ENCODE measurements around the gene TRHDE.
"Not testable (repeated sequence)": the region's sequence is repeated elsewhere in the genome, so short reads cannot be mapped to it uniquely, and the experiment has no call there.

TRHDE gene

GRCh38 chr12:72448805-72449204 is 176.6 kb downstream of the TRHDE start:
- DNase-seq = no peak

- no peak for DNase-seq
Observed at GRCh38 chr12:72453066-72453465, 180.9 kb downstream of the TRHDE start.

DNA sequence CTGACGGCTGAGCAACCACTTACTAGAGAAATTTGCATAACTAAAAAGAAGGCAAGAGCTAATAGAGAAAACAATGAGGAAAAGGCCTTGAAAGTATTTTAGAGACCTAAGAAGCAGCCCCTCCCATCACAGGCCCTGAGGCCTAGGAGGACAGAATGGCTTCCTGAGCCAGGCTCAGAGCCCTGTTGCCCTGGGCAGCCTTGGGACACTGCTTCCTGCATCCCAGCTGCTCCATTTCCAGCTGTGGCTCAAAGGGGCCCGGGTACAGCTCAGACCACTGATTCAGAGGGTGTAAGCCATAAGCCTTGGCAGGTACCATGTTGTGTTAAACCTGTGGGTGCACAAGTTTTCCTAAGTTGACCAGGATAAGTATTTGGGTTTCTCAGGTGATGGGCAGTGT is 181.4 kb downstream of the TRHDE start:
- DNase-seq = no peak

- no peak for DNase-seq
Observed at GRCh38 chr12:72464471-72464870, 192.3 kb downstream of the TRHDE start.

- DNase-seq = no peak
Observed at GRCh38 chr12:72465155-72465554, 193.0 kb downstream of the TRHDE start.

- no peak for DNase-seq
Observed at GRCh38 chr12:72465940-72466630, 193.9 kb downstream of the TRHDE start.

DNA sequence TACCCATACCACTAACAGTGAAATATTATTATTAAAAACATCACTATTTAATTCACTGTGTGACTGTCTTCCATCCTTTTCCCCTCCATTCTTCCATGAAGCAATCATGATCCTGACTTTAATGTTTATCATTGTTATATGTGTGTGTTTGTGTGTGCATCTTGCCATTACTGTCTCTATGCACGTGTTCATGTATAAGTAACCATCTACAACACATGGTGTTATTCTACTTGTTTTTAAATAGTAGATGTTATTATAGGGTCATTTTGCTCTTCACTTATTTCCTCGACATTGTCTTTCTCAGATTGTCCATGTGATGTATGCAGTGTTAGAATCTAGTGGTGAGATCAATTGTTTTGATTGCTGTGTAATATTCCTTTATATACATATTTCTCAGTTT is 195.8 kb downstream of the TRHDE start:
- DNase-seq = no peak

DNA sequence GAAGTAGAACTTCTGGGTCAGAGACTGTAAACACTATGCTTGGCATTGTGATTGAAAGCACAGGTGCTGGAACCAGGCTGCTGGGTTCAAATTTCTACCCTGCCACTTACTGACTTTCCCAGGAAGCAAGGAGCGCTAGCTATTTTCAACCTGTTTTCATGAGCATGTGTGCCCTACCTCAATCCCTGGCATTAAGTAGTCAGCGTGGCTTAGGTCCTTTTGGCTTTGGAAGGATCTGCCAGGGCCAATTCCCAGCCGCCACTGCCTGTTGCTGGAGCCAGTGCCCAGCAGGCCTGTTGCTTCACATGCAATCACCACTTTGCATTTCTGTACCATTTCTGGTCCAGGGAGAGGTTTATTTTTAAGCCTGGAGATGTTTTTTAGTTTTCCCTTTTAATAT is 196.3 kb downstream of the TRHDE start:
- no peak for DNase-seq

DNA sequence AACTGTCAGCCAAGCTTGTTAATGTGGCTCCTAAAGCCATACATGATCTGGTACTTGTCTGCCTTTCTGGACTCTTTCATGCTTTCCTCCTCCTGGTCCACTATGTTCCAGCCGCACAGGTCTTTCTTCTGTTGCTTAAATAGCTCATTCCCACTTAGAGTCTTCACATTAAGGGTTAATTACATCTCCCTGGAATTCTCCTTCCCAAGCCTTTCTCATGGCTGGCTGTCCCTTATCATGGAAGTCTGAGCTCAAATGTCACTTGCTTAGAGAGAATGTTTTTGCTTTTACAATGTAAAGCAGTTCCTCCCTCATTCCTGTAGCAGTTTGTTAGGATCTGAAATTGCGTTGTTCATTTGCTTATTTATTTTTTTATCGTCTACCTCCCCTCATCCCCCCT is 199.6 kb downstream of the TRHDE start:
- no peak for DNase-seq

DNA sequence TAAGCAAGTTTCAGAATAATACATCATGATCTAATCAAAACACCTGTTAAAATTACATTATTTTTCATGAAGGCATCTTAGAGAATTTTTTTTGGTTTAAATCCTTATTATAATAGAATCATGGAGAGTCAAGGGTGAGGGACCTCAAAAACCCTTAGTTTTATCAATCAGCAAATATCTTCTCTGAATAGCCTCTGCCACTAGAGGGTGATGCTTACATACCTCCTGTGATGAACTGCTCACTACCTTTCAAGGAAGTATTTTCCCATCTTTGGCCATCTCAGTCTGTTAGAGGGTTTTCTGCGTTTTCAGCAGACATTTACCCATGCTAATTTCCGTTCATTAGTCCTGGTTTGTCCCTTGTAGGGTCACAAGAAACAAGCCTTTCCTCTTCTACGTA is 200.2 kb downstream of the TRHDE start:
- DNase-seq = no peak

DNA sequence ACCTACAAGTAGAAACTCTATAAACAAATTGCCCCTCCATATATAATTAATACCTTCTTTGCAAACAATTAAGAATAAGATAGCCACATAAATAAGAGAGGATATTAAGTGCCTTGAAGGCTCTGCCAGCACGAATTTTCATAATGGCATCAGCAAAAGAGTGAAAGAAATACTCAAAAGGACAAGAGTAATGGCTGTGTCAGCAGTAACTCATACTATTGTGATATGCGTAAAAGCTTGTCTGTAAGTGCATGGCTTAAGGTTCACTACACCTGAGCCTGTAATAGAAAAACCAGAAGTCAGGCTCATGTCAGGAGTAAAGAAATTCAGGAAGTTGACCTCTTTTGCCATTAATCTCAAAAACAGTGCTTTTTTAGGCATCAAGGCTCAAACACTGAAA is 204.1 kb downstream of the TRHDE start:
- no peak for DNase-seq

GRCh38 chr12:72485017-72485701 is 213.0 kb downstream of the TRHDE start:
- no peak for DNase-seq

DNA sequence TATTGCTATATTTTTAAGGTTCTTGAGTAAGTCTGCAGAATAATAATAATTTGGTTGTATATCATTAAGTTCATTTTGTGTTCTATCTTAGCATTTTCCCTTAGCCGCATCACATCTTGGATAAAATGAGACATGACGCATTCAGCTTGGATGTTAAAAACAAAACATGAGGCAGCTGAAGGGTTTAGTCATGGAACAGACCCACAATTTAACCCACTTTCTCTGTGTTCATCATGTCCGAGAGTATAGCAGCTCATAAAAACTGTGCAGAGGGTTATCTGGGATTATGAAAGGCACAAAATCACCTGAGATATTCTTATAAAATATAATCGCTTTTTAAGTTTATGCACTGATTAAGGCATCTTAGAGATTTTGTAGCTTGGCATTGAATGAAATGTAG is 219.3 kb downstream of the TRHDE start:
- no peak for DNase-seq

- no peak for DNase-seq
Observed at GRCh38 chr12:72493407-72493806, 221.2 kb downstream of the TRHDE start.

DNA sequence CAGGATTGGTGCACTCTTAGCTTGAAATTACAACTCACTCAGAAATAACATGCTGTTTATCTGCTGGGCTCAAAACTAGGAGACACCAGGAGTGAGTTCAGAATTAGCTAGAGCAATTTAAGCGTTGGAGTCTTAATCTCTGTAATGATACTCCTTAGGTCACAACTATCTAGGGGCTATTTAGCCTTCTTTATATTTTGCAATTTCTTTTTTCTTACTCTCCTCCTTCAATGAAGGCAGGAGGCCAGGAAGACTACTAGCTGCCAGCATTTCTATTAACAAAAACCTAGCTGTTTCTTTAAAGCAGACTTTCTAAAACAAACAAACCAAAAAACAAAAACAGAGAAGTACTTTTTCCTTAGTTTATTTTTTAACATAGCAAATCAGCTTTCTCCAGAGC is 226.2 kb downstream of the TRHDE start:
- no peak for DNase-seq

DNA sequence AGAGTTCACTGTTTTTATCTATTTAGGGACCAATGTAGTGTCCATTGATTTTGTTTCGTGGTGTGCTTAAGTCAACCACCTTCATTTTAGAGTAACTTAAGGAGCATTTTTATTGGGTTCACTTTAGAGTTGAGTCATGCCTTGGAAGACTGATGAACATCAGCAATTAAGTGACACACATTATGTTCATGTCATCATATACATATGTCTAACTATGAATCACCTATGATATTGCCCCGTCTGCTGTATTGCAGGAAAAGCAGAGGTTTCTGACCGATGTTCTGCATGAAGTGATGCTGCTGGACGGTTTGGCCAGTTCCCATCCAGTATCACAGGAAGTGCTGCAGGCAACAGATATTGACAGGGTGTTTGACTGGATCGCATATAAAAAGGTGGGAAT is 227.1 kb downstream of the TRHDE start:
- DNase-seq = no peak

DNA sequence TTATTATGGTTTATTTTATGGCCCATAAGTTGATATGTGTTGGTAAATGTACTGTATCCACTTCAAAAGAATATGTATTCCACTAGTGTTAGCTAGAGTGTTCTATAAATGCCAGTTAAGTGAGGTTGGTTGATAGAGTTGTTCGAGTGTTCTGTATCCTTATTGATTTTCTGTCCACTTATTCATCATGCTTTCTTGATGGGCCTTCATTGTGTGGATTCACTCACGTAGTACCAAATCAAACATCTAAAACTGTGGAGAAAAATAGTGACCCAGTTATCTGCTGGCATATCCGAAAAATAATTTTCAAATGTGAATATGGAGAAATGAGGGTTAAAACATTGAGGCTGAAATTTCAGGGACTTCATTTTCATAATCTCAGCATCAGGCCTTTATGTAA is 230.4 kb downstream of the TRHDE start:
- no peak for DNase-seq

DNA sequence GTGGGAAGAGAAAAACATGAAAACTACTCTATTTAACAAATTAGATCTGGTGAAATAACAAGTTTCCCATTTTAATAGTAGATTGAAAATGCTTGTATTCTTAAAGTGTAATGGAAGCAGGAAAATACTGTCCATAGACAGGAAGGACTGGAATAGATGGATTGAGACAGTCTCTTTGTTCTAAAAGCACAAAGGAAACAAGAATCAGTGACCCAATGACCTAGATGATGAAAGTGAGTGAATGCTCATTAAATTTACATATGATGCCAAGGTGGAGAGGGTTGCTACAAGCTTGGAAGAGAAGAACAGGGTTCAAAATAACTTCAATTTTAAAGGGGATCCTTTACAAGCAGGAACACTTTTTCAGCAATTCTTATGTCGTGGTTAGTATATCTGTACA is 233.1 kb downstream of the TRHDE start:
- DNase-seq = no peak

DNA sequence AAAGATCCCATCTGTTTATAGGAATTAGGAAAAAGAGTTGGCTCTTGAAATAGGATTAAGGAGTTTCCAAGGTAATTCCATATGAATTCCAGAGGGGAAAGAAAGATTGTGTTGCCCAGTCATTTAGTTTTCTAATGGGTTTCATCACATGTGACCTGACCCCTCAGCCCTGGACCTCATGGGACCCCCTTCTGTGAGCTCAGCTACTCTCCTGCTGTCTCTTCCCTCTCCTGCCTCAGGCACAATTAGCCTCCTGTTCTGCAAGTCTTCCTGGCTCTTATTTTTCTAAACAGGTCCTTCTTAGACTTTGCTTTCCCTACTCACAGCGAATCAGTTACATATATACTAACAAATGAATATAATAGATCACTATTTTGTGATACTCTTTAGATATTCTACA is 237.7 kb downstream of the TRHDE start:
- DNase-seq = no peak

DNA sequence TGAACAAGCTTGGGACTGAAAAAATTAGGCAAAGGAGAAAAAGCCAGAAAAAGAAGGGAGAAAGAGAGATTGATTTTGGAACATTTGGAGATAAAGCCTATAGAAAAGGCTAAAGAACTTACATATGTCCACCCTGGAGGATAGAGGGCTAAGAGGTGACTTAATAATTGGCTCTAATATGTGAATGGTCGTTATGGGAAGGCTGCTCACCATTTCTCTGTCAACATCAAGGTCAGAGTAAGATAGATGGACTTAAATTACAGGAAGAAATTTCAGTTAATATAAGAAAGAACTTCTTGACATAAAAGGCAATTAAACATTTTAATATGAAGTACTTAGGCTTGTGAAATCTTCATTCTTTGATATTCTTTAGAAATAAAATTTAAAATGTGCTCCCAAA is 238.6 kb downstream of the TRHDE start:
- DNase-seq = no peak

GRCh38 chr12:72511498-72511897 is 239.3 kb downstream of the TRHDE start:
- DNase-seq = no peak

GRCh38 chr12:72511906-72512305 is 239.7 kb downstream of the TRHDE start:
- DNase-seq = no peak

- DNase-seq = not testable (repeated sequence)
Observed at GRCh38 chr12:72520044-72520678, 248.0 kb downstream of the TRHDE start.

- DNase-seq = no peak
Observed at GRCh38 chr12:72521326-72521725, 249.2 kb downstream of the TRHDE start.

Data from stimulated activated naive CD4-positive, alpha-beta T cell (primary cell).